Measurements from ENCODE around the gene KRTAP10-1.
"Not testable (repeated sequence)": the region's sequence is repeated elsewhere in the genome, so short reads cannot be mapped to it uniquely, and the experiment has no call there.

Gene KRTAP10-1

DNA sequence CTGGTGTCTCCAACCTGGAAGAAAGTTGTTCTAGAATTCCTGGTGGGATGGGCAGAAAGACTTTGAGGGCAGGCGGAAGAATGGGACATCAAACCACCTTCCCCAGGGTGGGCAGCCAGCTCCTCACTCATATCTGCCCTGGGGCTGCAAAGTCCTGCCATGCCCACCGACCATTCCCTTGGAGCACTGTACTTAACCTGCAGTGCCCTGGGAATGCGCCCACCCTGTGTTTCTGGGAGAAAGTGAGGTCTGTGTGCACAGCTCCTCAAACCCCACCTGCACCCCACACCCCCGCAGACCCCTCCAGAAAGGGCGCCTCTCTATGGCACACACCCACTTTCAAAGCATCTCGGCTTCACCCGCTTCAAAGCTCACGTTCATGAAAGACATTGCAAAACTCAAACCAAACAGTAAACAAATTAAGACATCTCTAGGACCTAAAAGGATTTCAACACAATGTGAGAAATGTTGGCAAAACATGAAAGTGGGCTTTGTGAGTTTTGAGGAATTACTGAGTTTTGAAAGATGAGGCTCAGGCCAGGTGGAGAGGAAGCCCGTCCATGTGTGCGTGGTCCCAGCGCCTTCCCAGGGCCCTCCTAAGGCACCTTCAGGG is 25.1 kb downstream of the KRTAP10-1 start:
- FAIRE-seq = no peak

DNA sequence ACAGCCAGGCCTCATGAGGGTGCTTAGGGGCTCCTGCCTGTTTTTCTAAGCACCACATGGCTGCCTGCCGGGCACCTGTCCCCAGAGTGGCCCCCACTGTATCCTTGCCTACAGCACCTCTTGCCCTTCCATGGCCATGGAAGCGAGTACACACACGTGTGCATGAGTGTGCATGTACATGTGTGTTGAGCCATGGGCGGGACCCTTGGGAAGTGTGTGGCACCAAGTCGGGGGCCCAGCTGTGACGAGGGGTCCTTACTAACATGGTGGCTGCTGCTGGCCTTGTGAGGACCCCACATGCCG is 25.8 kb downstream of the KRTAP10-1 start:
- no peak for FAIRE-seq

DNA sequence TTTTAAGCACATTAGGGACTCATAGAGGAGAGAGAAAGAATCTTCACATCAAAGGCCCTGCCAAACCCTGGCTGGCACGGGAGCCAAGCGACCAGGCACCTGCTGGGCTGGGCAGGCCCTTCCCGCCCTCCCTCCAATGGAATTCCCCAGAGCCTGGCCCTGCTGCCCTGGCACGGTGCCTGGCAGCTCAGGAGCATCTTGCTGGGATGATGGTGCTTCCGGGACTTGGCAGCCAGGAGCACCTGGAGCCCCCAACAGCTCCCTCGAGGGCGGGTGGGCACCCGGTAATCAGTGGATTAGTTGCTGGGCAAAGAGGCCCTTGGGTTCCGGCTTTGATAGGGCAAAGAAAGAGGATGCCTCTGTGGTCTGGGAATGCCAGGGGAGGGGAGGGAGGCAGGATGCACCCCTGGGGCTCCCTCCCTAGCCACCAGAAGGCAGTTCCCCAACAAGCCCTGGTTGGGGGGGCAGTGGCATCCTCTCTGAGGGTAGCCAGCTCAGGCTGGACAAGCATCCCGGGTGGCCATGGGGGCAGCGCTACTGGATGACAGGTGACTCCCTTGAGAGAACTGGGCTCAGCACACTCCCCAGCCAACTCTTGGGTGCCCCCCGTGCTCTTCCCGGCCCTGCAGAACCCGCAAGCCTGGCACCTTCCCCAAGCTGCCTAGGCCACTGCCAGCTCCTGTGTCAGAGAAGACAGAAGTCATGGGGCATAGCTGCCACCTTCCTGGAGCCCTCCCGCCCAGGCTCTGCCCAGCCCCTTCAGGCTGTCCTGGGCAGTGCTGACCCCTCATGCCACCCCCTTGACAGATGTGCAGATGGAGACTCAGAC is 26.4 kb downstream of the KRTAP10-1 start:
- FAIRE-seq = no peak

DNA sequence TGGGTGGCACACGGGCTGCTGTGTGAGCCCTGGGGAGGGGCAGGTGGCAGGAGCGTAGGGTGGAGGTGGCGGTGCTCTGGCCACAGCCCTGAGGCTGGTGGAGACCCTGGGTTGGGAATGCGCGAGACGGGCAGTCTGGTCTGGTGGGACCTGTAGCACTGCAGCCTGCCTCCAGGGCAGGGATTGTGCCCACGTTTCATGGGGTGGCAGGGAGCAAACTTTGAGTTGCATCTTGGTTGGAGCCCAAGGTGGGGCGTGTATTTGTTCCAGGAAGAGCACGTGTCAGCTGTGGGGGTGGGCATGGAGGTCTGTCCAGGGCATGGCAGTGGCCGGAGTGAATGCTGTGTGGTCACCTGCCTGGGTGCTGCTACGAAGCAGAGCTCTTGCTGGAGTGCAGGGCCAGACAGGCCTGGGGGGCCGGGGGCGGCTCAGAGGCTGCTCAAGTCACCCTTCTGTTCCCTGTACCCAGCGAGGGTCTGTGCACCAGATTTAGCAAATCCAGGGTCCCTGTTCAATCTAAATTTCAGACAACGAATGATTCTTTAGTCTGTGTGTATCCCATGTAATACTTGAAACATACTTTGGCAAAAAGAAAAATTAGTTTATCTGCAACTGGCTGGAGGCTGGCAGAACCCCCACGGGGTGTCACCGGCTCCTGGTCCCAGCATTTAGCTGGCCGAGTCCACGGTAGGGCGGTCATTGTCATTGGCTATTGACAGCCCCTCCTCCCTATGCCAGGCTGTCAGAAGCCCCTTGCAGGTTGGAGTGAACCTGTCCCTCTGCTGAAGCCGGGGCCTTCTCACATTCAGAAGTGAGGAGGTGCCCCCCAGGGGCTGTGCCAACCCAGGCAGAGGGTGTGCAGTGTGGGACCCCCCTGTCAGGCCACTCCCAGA is 27.3 kb downstream of the KRTAP10-1 start:
- FAIRE-seq = no peak

DNA sequence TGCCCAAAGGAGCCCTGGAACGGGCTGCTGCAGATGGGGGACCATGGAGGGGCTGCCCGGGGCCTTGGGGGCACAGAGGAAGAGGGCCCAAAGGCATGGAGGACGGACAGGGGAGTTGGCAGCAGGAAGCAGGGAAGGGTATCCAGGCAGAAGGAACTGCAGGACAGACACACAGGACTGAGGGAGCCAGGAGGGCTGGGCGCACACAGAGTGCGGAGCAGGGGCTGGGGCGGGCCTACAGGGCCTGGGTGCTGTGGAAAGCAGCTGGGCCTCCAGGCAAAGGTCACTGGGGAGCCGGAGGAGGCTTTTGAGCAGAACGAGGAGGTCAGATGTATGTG is 28.1 kb downstream of the KRTAP10-1 start:
- FAIRE-seq = no peak

DNA sequence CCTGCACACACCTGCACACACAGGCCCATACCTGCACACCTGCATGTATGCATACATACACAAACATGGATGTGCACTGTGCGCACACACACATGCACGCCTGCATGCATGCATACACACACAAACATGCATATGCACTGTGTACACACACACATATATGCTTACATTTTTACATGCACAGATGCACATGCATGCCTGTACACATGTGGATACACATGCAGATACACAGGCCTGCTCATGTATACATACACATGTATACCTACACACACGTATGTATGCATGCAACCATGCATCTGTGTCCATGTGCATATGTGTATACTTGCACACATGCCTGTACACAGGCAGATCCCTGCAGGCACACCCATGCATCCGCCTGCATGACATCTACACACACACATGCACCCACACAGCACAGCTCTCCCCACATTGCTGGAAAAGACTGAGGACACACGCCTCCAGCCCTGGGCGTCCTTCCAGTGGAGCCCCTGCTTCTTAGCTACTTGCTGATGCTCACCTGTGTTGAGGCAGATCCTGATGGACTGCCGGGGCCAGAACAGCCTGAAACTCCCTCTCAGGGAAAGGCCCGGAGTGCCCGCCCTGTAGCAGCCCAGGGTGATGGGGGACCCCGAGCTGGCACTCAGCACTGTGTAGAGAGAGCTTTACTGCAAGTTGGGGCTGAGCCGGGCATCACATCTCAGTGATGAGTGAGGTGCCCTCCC is 28.6 kb downstream of the KRTAP10-1 start:
- FAIRE-seq = no peak

DNA sequence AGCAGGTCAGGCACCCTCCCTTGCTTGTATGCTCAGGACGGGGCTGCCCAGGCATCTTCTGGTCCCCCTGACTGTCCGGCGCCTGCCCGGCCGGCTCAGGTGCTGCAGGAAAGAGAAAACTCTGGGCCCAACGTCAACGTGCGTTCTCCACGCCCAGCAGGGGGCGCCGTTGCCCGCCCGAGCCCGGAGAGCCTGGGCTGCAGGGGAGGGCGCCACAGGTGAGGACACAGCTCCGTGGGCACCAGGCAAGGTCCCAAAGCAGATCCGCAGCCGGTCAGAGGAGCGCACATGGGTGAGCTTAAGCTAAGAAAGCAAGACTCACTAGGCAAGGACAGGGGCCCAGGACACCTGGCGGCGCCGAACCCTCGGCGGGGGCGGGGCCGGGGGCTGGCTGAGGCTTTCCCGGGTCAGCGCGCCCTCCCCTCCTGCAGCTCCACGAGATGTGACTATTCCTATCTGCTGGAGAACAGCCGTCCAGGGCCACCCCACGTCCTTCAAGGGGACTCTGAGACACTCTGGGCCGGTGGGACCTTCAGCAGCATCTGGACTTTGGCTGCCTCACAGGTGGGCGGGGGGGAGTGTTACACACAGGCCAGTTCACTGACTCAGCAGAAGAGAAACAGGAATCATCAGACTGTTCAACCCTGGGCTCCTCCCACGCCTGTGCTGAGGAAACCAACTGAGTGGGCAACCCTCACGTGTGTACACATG is 29.3 kb downstream of the KRTAP10-1 start:
- FAIRE-seq = no peak

DNA sequence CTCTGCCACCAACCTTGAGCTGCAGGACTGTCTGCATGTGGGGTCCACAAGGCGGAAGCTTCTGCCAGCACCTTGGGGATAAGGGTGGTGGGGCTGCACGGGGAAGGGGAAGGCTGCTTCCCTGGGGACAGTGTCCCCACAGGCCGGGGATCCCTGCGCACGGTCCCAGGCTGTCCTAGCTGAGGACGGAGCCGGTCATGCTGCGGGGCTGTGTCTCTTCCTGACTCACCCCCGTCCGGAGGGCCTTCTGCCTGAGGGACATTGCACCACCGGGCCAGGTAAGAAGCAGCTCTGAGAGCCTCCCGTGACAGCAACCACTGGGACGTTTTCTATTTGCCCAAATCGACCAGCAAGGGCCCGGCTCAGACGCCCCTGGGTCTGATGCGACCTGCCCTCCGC is 29.9 kb downstream of the KRTAP10-1 start:
- FAIRE-seq = no peak

DNA sequence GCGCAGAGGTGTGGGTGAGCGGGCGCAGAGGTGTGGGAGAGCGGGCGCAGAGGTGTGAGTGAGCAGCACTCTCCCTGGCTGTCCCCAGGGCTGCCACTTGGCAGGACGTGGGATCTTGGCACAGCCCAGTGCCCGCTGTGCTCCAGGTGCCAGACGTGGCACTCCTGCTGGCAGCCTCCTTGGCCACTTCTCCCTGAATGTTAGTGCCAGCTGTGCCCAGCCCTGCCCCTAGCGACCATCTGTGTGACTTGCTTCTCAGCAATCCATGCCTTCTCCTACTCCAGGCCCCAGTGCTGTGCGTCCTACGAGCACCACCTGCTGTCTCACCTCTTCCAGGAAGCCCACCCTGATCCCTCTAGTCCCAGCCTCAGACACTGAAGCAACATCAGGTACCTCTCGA is 30.5 kb downstream of the KRTAP10-1 start:
- no peak for FAIRE-seq

DNA sequence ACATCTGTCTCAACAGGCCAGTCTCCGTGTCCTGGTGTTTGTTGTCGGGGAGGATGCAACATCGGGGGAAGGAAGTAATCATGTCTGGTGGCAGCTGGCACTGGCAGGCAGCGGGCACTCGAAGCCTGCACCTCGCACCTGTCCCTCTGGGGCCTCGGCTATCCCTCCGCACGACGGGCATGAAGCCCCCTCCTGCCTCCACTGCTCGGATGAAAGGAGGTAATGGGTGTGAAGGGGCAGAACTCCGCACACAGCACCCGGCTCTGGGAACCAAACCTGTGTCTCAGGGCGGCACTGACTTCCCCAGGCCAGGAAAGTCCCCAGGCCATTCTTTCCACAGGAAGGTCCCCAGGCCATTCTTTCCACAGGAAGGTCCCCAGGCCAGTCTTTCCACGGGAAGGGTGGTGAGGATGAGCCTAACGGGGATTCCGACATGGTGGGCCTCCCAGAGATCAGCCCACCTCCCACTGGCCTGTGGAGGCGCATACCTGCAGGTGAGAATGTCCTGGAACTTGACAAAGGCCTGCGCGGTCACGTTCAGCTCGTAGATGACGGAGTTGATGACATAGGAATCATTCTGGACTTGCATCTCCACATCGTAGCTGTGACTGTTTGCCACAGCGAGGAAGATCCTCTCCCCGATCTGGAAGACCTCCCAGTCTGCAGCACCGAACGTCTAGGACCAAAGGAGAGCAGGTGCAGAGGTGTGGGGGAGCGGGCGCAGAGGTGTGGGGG is 31.1 kb downstream of the KRTAP10-1 start:
- no peak for FAIRE-seq

DNA sequence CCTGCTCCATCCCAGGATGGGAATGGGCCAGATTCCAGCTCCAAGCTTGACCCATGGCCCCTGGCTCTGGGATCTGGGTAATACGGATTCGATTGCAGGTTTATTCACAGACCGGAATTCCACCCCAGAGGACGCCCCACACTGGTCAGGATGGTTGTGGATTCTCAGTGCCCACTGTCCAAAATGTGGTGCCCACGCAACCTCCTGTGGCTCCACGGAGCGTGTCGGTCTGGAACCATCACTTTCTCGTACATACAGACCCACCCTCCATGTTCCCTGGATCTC is 31.6 kb downstream of the KRTAP10-1 start:
- no peak for FAIRE-seq

DNA sequence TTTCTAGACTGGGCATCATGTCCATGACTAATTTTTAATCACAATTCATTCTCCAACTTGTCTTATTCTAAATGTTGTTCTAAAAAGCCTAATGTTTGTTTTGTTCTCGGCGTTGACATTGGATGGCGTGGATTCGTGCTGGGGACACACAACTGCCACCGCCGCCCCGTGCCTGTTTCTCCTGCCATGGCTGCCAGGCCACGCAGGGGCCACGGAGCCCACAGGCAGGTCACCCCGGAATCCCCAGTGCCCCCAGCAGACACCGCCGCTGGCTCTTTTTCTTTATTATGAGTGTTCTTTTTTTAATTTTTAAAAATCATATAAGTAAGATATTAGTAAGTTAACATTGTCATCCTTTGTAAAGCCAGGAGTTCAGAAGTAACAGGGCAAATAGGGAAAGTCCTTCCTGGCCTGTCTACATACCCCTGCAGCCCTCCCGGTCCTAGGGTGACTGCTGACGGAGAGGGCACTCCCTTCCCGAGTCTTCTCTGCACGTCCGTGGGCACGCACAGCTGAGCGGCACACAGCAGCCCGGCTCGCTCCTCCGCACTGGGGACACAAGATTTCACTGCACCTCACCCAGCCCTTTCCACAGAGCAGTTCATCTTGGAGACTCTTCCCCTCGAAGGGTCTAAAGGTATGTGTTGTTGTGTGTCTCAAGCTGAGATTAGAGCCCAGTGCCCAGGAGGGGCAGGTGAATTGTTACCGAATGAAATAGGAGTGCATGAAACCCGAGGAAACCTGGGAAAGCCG is 32.1 kb downstream of the KRTAP10-1 start:
- FAIRE-seq = no peak

DNA sequence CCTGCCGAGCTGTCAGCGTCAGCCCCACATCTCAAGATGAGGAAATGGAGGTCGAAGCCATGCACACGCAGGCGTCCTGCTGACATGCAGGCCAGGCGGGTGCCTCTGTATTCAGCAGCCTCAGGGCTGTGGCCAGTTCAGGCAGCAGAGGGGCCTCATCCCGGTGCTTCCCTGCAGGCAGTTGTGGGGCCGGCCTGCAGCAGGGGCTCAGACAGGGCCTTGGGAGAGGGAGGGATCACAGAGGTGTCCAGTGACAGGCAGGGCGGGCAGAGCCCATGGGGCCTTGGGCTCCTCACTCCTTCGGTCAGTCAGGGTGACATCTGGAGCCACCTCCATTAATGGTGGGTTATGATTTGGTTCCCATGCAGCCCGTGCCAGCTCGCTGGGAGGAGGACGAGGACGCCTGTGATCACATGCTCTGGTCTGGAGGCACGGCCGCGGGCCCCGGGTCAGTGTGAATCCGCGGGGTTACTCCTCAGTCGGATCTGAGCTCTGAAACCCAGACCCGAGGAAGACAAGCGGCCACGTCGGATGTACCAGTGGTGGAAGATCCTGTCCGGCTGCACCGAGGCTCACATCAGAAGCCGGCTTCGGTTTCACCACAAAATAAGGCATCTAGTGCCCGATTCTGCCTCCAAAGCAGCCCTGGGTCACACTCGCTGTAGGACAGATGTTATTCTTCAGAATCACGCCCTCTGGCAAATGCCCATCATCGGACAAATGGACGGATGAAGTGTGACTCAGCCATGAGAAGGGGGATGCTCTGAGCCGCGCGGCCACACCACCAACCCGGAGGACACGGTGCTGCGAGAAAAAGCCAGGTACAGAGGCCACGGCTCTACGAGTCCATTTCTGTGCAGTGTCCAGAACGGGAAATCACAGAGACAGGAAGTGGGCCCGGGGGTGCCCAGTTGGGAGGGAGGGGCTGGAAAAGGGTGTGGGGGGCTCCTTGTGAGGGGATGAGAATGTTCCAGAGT is 33.4 kb downstream of the KRTAP10-1 start:
- FAIRE-seq = no peak

DNA sequence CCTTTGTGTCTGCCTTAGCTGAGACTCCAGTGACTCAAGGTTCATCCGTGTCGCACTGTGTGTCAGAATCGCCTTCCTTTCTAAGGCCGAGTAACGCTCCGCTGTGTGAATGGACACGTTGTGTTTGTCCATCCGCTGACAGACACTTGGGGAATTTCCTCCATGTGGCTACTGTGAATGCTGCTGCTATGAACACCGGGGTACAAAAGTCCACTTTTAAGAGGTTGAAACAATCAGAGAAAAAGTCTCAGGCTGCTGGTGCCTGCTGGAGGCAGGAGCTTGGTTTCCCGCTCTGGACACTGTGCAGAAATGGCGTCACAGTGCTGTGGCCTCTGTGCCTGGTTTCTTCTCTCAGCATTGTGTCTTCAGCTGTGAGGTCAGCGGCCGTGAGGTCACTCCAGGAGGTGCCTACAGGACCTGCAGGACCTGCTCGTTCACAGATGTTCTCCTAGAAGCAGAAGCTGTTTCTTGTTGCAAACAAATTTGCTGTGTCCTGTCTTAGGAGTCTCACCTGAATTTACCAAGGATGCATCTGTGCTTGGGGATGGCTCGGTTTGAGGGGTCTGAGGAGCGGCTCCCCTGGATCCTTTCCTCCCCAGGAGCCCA is 34.2 kb downstream of the KRTAP10-1 start:
- FAIRE-seq = no peak

DNA sequence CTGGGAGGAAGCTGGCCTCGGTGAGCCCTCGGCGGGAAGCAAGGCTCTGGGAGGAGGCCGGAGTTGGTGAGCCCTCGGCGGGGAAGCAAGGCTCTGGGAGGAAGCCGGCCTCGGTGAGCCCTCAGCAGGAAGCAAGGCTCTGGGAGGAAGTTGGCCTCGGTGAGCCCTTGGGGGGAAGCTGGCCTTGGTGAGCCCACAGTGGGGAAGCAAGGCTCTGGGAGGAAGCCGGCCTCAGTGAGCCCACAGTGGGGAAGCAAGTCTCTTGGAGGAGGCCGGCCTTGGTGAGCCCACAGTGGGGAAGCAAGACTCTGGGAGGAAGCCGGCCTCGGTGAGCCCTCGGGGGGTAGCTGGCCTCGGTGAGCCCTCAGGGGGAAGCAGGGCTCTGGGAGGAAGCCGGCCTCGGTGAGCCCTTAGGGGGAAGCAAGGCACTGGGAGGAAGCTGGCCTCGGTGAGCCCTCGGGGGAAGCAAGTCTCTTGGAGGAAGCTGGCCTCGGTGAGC is 36.0 kb downstream of the KRTAP10-1 start:
- FAIRE-seq = no peak

DNA sequence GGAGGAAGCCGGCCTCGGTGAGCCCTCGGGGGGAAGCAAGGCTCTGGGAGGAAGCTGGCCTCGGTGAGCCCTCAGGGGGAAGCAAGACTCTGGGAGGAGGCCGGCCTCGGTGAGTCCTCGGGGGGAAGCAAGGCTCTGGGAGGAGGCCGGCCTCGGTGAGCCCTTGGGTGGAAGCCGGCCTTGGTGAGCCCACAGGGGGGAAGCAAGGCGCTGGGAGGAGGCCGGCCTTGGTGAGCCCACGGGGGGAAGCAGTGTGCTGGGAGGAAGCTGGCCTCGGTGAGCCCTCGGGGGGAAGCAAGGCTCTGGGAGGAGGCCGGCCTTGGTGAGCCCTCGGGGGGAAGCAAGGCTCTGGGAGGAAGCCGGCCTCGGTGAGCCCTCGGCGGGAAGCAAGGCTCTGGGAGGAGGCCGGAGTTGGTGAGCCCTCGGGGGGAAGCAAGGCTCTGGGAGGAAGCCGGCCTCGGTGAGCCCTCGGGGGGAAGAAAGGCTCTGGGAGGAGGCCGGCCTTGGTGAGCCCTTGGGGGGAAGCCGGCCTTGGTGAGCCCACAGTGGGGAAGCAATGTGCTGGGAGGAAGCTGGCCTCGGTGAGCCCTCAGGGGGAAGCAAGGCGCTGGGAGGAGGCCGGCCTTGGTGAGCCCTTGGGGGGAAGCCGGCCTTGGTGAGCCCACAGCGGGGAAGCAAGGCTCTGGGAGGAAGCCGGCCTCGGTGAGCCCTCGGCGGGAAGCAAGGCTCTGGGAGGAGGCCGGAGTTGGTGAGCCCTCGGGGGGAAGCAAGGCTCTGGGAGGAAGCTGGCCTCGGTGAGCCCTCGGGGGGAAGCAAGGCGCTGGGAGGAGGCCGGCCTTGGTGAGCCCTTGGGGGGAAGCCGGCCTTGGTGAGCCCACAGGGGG is 36.7 kb downstream of the KRTAP10-1 start:
- not testable (repeated sequence) for FAIRE-seq

DNA sequence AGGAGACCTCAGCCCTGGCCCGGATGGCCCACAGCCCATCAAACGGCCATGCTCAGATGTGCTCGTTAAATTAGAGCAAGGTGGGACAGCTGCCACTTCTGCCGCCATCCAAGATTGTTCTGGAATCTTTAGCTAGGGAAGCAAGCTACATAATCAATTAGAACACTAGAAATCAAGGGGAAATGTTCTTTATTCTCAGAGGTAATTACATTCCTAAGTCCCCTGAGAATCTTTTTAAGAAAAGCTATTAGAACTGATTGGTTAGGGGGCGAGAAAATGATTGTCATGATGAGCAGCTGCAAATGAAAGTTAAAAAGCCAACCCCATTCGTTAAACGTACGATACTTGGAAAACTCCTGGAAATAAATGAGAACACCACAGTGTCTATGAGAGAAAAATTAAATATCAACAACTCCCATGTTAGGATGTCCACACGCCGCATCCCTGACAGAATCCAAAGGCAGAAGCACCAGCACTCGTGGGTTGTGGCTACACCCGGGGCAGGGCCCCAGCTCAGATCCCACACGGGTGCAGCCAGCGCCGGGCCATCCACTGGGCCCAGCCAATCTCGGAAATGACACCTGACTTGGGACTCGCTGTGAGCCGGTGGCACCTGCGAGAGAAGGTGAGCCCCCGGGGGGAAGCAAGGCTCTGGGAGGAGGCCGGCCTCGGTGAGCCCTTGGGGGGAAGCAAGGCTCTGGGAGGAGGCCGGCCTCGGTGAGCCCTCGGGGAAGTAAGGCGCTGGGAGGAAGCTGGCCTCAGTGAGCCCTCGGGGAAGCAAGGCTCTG is 37.6 kb downstream of the KRTAP10-1 start:
- no peak for FAIRE-seq

DNA sequence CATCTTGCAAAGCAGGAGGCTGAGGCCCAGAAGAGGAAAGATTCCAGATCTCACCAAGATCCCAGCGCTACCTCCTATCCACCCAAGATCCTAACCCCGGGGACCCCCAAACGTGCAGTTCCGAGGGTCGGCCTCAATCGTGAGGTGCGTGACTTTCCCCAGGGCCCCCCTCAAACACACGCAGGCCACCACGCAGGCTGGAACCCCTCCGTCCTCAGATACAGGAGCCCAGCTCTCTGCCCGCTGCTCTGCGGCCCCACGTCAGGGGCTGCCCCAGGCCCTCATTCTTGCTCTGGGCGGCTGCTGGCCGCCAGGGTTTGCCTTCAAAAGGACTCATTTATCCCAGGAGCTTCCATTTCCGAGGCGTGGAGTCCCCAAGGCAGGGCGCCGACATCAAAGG is 39.9 kb downstream of the KRTAP10-1 start:
- no peak for FAIRE-seq

Measured in TTC549 (cell line).